SKM-1 treated with dmso at 0.1 percent for 144 hours (cell line): ENCODE results near the gene NHLH1.
"Not testable (repeated sequence)": the region's sequence is repeated elsewhere in the genome, so short reads cannot be mapped to it uniquely, and the experiment has no call there.

Experiments
- DNase-seq: peaks from one replicate; lab custom pipeline; 2025; ENCODE audit not compliant: unreplicated experiment; lab: John Stamatoyannopoulos, UW

The NHLH1 gene

GRCh38 chr1:160376525-160377131 is 9.8 kb downstream of the NHLH1 start:
- DNase-seq: peak; percentile 89

GRCh38 chr1:160377585-160378206 is 10.8 kb downstream of the NHLH1 start:
- DNase-seq: no peak

DNA sequence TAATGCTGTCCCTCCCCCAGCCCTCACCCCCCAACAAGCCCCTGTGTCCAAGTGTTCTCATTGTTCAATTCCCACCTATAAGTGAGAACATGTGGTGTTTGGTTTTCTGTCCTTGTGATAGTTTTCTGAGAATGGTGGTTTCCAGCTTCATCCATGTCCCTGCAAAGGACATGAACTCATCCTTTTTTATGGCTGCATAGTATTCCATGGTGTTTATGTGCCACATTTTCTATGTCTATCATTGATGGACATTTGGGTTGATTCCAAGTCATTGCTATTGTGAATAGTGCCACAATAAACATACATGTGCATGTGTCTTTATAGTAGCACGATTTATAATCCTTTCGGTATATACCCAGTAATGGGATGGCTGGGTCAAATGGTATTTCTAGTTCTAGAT is 17.9 kb downstream of the NHLH1 start:
- not testable (repeated sequence) for DNase-seq

DNA sequence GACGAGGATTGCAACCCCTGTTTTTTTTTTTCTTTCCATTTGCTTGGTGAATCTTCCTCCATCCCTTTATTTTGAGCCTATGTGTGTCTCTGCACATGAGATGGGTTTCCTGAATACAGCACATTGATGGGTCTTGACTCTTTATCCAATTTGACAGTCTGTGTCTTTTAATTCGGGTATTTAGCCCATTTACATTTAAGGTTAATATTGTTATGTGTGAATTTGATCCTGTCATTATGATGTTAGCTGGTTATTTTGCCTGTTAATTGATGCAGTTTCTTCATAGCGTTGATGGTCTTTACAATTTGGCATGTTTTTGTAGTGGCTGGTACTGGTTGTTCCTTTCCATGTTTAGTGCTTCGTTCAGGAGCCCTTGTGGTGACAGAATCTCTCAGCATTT is 21.5 kb downstream of the NHLH1 start:
- DNase-seq: not testable (repeated sequence)

DNA sequence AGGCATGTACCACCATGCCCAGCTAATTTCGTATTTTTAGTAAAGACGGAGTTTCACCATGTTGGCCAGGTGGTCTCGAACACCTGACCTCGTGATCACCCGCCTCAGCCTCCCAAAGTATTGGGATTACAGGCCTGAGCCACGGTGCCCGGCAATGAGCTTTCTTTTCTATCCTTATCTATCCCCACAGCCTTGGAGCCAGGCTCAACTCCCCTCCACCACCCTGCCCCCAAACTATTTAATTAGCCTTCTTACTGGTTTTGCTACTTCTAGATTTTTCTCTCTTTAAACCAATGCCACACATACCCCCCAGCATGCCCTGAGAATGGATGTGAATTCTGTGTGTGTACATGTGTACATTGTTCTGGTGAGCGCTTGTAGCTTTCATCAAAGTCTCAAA is 27.8 kb downstream of the NHLH1 start:
- no peak for DNase-seq

- no peak for DNase-seq
Observed at GRCh38 chr1:160397651-160398050, 30.8 kb downstream of the NHLH1 start.

GRCh38 chr1:160398823-160399222 is 32.0 kb downstream of the NHLH1 start:
- DNase-seq: no peak

- DNase-seq: no peak
Observed at GRCh38 chr1:160399544-160400222, 32.8 kb downstream of the NHLH1 start.

GRCh38 chr1:160400223-160400645 is 33.4 kb downstream of the NHLH1 start, which contains the start of gene VANGL2:
VANGL2 (plus strand) TSS chr1:160400564; CDS start chr1:160415838, 15,274 bp downstream.
- peak; percentile 22 for DNase-seq

DNA sequence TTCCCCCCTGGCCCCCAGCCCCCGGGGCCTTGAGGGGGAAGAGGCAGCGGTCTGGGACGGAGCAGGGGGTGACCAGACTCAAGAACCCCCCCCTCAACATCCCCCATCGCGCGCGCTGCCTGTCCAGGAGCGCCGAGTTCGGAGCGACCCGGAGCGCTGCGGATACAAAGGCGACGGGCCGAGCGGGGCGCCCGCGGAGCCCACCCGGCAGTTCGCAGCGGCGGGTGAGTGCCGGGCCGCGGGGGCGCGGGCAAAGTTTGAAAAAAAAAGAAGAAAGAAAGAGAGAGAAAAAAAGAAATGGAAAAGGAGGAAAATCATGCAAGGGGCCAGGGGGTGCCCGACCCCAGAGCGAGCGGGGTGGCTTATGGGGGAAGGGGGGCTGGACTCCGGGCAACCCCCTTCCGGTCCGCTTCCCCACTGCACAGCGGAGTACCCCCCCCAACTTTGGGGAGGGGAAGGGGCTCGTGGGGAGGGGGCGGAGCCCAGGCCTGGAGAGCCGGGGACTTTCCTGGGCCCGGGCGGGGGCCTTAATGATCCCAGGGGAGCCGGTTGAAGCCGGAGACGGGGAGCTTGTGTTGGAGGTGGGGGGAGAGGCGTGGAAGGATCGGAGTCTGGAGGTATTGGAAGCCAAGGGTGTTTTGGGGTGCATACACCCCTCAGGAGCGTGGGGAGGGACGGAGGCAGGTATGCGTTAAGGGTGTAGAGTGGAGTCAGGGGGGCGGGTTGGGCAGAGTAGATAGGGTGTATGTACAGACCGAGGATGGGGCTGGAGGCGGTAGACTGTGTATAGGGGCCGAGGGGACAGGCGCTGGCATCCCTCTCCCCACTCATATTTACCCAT is 34.0 kb downstream of the NHLH1 start:
- no peak for DNase-seq

DNA sequence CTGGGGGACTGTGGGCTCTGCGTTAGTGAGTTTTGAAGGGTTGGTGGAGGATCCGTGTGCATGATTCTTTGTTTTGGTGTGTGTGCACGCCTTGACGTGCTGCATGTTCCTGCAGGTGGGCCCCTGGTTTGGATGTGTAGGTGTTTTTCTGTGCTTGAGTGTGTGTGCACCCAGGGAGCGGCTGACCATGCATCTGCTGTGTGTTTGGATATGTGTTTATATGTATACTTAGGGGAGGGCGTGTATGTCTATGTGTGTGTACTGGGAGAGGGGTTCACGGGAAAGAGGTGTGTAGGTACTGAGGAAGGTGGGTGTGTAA is 34.6 kb downstream of the NHLH1 start:
- no peak for DNase-seq

DNA sequence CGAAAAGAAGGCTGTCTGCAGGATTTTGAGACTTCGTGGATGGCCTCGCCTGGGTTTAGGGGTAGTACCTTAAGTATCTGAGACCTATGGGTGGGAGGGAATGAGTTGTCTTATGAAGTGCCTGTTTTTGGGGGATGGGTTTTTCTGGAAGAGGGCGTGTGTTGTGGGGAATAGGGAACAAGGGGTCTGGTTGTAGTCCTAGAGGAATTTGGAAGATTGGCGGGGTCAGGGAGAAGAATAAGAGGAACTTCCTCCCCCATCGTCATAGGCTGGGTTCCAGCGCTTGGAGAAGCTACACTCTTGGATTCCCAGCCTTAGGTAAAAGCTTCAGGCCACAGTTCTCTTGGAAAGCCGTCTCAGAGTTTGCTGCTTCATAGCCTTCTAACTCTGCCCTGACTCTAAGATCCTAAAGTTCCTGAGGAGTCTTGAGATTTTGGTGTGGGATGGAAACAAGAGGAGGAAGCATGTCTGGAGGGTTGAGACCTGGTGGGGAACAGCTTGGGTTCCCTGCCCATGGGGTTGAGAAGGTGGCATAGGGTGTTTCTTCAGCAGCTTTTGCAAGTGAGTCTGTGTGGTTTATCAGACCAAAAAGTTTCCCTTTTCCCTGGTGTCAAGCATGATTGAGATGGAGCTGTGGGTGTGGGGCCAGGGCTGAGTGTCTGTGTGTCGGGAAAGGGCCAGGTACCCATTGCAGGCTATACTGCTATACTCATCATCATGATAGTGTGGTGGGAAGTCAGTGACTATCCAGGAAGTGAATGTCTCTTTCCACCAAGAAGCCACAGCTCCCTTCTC is 35.3 kb downstream of the NHLH1 start:
- DNase-seq: no peak

DNA sequence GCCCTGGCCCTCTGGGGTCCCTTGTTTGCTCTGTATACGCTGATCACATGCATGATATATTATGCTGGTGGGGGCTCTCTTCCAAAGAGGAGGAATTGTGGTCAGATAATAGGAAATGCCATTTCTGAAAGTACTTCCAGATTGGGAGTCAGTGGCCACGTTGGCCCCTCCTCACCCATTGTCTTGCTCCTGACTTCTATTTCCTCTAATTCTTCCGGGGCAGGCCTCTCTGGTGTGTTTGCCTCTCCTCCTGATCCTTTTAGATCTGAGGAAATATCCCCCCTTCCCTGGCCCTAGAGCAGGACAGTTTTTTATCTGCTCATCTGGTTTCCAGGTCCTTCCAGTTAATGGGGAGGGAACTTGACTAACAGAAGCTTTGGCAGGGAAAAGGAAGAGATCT is 36.4 kb downstream of the NHLH1 start:
- no peak for DNase-seq

GRCh38 chr1:160404094-160404493 is 37.2 kb downstream of the NHLH1 start:
- DNase-seq: no peak

DNA sequence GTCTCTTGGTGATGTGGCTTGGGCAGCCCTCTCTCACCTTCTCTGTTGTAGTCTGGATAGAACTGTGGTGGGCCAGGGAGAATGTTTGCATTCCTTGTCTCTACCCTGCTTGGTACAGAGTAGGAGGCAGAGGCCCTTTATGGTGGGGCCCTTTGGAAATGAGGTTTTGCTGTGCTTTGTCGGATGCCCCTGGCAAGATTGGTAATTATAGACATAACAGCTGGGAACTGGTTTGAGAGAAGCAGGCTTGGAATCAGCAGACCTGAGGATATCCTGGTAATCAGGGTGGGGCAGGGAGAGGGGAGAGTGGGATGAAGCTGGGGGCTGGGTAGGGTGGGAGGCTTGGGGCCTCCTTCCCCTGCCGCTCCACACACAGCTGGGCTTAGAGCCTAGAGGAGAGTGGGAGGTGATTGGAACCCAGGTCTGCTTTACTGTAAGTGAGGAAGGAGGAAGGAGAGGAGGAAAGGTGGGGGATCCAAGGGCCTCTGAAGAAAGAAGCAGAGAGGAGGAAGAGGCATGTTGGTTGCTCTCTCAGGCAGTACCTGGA is 38.5 kb downstream of the NHLH1 start:
- no peak for DNase-seq

DNA sequence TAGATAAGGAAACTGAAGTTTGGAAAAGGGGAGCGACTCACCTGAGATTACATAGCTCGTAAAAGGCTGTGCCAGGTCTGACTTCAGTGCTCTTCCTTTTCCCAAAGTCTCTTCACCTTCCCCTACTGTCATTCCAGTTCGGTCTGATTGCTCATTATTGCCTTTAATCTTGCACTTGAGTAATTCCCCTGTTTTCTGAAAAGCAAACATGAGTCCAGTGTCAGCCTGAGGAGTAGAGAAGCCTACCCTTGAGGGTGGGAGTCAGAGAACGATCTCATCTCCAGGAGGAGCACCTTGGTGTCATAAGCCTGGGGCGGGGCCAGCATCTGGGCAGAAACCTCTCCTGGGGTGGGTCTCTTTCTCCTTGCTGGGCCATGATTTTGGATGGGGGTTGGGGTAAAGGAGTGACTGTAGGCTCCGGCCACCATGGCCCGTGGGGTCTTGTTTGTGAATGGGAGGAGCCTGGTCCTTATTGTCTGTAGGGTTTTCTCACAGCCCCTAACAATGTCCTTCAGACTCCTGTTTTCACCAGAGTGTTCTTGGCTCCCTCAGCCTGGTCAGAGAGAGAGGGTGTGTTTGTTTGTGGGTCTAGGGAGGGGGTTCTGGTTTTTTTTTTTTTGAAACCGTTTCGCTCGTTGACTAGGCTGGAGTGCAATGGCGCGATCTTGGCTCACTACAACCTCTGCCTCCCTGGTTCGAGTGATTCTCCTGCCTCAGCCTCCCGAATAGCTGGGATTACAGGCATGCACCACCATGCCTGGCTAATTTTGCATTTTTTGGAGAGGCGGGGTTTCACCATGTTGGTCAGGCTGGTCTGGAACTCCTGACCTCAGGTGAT is 39.5 kb downstream of the NHLH1 start:
- no peak for DNase-seq

- no peak for DNase-seq
Observed at GRCh38 chr1:160407839-160408801, 41.2 kb downstream of the NHLH1 start.

- DNase-seq: no peak
Observed at GRCh38 chr1:160408864-160409263, 42.0 kb downstream of the NHLH1 start.
